ENCODE data around the gene PLPPR2.
"Not testable (repeated sequence)": the region's sequence is repeated elsewhere in the genome, so short reads cannot be mapped to it uniquely, and the experiment has no call there.

The PLPPR2 gene, protein sequence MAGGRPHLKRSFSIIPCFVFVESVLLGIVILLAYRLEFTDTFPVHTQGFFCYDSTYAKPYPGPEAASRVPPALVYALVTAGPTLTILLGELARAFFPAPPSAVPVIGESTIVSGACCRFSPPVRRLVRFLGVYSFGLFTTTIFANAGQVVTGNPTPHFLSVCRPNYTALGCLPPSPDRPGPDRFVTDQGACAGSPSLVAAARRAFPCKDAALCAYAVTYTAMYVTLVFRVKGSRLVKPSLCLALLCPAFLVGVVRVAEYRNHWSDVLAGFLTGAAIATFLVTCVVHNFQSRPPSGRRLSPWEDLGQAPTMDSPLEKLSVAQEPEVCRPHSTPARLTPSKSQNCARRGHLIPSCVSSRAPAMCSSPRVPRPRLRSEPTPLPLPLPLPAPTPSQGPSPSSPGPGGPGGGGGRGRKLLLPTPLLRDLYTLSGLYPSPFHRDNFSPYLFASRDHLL

GRCh38 chr19:11355160-11356073 is at the start of gene PLPPR2:
PLPPR2 (plus strand) TSS chr19:11355432; CDS start chr19:11357674, 2,242 bp downstream.
- DNase-seq: peak; percentile 72

GRCh38 chr19:11306337-11306736 is 48.9 kb upstream of the PLPPR2 start:
- no peak for DNase-seq

DNA sequence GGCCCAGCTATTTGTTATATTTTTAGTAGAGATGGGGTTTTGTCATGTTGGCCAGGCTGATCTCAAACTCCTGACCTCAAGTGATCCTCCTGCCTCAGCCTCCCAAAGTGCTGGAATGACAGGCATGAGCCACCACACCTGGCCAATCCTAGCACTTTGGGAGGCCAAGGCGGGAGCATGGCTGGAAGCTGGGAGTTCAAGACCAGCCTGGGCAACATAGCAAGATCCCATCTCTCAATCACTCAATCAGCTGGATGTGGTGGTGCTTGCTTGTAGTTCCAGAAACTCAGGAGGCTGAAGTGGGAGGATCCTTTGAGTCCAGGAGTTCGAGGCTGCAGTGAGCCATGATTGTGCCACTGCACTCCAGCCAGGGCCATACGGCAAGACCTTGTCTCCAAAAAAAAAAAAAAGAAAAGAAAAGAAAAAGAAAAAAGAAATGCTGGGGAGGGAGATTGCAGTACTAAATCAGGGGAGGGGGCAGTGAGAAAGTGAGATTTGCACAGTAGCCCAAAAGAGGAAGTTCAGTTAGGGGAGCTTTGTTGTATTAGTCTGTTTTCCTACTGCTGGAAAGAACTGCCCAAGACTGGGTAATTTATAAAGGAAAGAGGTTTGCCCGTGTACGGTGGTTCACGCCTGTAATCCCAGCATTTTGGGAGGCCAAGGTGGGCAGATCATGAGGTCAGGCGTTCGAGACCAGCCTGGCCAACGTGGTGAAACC is 34.8 kb upstream of the PLPPR2 start:
- not testable (repeated sequence) for DNase-seq

DNA sequence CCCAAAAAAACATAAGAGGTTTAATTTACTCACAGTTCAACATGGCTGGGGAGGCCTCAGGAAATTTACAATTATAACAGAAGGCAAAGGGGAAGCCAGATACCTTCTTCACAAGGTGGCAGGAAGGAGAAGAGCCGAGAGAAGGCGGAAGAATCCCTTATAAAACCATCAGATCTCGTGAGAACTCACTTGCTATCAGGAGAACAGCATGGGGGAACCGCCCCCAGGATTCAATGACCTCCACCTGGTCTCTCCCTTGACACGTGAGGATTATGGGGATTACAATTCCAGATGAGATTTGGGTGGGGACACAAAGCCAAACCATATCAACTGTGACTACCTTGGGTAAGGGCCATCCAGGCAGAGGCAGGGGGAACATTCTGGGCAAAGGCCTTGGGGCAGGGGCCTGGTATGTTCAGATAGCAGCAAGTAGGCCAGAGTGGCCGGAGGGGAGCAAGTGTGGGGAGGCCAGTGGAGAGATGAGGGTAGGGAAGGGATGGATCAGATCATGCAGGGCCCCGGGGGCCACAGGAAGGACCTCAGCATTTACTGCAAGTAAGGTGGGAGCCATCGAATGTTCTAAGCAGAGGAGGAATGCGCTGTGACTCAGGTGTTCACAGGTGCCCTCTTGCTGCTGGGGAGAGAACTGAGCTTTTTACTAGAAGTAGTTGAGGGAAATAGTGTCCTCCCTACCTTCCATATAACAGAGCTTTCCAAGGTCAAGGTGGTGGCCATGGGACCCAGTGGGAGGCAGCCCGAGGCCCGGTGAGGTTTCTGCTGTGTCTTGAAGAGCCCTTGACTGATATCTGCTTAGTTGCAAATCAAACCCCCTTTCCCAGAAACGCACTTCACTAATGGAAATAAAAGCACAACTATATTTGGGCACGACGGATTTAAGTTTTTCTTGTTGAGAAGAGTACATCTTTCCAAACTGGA is 33.8 kb upstream of the PLPPR2 start:
- DNase-seq: no peak

DNA sequence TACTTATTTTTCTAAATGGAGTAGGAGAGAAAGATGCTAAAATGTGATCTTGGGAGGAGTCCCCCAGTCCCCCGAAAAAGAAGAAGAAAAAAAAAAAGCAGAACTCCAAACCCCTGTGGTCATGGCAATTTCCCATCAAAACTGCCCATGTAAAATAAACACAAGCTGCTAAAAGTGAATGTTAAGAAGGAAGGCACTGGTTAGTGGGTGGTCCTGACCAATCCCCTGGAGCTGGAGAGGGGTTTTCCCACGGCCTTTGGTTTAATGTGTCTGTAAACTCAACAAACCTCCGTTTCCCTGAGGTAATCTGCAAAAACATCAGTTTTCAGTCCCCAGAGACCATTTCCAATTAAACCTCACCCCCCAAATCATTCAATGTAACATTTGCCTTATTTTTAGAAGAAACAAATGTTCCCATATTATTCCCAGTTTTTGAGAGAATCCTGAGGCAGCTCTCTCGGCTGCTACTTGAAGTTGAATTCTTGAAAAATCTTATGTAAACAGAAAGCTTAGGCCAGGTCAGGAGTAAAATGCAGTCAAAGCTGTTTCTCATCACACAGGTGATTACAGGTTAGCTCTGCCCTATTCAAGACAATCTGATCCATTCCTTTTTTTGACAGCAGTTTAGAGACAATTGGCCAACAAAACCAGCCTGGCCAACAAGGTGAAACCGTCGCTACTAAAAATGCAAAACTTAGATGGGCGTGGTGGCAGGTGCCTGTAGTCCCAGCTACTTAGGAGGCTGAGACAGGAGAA is 32.8 kb upstream of the PLPPR2 start:
- peak; percentile 21 for DNase-seq

DNA sequence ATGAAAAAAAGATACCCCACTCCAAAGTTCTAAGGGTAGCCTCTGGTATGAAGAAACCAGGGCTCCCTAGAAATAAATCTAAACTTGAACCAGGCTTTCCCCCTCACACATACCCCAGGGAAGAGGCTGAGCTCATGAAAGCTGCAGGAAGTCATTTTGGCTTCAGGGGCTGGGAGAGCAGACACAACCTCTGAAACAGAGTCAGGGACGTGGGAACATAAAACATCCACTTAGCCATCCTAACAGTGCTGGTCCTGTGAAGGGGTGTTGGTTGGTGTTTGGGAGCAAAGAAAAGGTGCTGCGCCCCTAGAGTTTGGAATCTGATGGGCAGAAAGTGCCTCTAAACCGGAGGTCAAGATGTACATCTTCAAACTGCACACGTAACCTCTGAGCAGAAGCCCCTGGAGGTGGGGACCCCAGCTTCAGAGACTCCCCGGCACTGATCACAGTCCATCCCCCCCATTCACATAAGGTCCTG is 31.6 kb upstream of the PLPPR2 start:
- DNase-seq: no peak

DNA sequence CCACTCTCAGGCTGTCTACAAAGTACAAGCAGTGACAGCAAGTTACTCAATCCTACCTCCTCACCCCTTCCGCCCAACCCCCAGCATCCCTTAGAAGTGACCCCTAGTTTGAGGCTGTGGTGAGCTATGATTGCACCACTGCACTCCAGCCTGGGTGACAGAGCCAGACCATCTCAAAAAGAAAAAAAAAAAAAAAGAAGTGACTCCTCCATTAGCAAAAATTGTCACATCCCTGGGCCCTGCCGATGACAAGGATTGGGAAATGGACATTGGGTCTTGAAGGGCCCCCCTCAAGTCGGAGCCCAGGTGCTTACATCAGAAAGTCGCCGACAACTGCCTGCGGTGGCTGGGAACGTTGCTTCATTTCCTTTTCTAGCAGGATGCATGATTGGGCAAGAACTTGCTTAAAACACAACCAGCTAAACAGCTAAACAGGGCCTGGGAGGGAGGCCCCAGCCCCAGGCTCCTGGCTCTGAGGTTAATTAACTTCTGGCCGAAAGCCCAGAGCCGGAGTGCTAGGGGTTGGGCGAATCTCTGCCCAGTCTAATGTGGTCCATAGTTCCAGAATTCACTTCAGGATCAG is 31.1 kb upstream of the PLPPR2 start:
- peak; percentile 69 for DNase-seq

DNA sequence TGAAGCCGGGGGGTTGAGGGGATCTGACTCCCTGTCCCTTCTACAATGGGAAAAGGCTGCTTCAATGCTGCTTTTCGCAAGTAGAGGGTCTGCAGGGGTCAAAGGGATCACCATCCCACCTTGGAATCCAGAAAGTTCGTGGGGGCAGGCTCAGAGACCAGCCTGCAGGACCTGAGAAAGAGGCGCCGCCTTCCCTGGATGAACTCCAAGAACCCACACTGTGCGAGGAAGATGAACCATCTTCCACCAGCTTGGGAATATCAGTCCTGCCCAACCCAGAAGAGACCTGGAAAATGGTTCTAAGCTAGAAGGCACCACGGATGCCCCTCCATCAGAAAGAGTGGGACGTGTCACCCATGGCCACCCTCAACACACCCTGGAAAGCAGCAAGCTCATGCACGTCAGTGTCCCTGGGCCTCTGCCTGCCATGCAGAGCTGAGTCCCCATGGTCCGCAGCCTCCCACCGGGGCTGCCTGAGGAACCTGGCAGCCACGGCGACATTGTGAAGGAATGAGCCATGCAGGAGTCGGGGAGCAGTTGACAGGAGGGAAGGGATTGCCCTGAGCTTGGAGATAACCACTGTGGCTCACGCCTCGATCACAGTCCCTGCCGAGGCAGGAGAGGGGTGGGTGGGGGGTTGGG is 30.4 kb upstream of the PLPPR2 start:
- no peak for DNase-seq

DNA sequence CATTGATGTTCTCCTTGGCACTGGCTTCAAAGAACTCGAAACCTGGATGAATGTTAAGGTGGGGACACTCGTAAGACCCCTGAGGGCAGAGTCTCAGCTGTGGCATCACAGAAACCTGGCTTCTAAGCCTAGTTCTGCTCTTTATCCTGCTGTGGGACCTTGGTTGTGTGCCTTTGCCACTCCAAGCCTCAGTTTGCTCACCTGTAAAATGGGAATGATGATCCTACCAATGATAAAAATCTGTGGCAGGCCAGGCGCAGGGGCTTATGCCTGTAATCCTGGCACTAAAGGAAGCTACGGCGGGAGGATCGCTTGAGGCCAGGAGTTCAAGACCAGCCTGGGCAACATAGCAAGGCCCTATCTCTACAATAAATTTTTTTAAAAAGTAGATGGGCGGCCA is 29.7 kb upstream of the PLPPR2 start:
- DNase-seq: no peak

DNA sequence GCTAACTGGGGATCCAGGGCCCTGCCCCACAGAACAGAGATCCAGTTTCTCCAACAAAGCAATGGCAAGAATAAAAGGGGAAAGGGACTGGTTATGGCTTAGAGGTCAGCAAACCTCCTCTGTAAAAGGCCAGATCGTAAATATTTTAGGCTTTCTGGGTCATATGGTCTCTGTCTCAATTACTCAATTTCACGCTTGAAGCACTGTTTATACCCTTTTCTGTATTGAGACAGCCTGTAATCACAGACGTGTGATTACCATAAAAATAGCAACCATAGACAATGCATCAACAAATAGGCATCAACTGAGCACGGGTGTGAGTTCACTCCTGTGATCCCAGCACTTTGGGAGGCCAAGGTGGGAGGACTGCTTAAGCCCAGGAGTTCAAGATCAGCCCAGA is 25.1 kb upstream of the PLPPR2 start:
- no peak for DNase-seq

DNA sequence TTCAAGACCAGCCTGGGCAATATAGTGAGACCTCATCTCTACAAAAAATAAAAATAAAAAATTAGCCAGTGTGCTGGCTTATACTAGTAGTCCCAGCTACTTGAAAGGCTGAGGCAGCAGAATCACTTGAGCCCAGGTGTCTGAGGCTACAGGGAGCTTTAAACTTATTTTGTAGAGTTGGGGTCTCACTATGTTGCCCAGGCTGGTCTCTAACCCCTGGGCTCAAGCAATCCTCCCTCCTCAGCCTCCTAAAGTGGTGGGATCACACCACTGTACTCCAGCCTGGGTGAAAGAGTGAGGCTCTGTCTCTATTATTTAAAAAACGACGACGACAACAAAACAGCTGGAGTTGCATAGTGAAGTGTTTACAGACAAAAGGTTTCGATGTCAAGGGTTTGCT is 23.7 kb upstream of the PLPPR2 start:
- no peak for DNase-seq

DNA sequence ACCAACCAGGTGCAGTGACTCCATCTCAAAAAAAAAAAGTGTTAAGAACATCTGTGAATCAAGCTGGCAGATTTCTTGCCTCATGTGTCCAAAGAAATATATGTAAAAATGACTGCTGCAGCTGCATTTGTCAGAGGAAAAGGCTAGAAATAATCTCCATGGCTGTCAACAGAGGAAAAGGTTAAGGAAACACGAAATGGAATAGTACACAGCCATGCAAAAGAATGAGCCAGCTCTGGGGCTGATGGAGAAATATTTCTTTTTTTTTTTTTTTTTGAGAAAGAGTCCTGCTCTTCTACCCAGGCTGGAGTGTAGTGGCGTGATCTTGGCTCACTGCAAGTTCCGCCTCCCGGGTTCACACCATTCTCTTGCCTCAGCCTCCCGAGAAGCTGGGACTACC is 22.4 kb upstream of the PLPPR2 start:
- DNase-seq: no peak

GRCh38 chr19:11333838-11334237 is 21.4 kb upstream of the PLPPR2 start:
- not testable (repeated sequence) for DNase-seq

- DNase-seq: no peak
Measured at GRCh38 chr19:11335449-11336146, 19.6 kb upstream of the PLPPR2 start.

- DNase-seq: peak; percentile 4
Measured at GRCh38 chr19:11337080-11337479, 18.2 kb upstream of the PLPPR2 start.

DNA sequence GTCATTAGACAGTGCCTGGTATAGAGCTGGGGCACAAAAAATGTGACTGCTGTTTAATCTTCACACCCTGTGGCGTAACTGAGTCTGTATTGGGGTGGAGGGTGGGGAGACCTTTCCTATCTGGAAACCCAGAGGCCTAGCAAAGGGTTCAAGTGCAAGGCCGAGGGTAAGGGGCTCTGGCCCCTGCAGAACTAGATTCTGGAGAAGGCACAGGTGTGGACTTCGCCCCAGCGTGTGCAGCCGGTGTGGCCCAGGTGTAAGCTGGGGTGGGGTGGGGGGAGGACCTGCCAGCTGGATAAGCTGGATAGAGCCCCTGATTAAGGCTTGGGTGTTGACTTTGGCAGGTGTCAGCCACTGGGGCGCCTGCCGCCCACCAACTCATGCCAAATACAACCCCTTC is 17.1 kb upstream of the PLPPR2 start:
- no peak for DNase-seq

DNA sequence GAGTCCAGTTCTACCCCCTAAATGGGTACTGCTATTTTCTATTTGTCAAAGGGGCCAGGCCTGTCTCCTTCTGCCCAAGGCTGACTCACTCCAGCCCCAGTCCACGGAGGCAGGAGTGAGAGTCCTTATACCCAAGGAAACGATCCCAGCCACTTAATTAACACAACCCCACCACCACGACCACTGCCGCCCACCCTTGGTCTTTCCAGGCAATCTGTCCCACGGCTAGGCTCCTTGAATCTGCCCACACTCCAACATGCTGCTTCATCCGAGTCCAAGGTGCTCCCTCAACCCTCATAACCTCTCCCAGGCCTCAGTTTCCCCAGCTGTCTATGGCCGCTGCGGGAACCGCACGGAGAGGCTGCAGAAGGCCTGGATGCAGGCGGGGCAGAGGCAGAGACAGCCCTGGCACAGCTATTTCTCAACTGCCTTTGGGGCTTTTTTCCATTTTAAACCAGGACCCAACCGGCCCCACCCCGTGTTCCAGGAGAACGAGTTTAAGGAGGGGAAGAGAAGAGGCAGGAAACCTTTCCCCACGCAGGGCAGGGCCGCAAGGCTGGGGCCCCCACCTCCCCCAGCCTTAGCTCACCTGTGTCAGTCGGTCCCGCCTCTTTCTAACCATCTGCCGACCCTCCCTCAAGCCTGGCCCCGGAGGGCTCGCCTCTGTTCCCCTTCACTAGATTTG is 16.5 kb upstream of the PLPPR2 start:
- DNase-seq: no peak

- DNase-seq: peak; percentile 72
Measured at GRCh38 chr19:11339254-11340098, 15.8 kb upstream of the PLPPR2 start, which contains the start of gene RAB3D. RAB3D (minus strand) TSS chr19:11339657; CDS start chr19:11337399, 2,258 bp downstream.

All from GDM1 (cell line).